Upper lobe of right lung (tissue), 1 donor: ENCODE data around the gene PWWP2B. TPM values are rescaled to one million over a fixed set of nuclear protein-coding genes. Genes with fewer than 3 reads are reported as not detected.
A peak's percentile ranks its signal among the peaks of the same experiment; 100 is the strongest.
"Not testable (repeated sequence)": the region's sequence is repeated elsewhere in the genome, so short reads cannot be mapped to it uniquely, and the experiment has no call there.

Experiments
- ATAC-seq: fragments of 200-7000 bp; cut with Tn5 transposase; one replicate; pipeline ENCODE4 v1.9.1; 2020; ENCODE audit warnings: mild to moderate bottlenecking, moderate library complexity
- DNase-seq: peaks from one replicate; pipeline ENCODE4 v3.0.0-alpha.2; 2020
- H3K27ac ChIP-seq: fragments of 200-600 bp; one replicate; pipeline ENCODE4 v1.8.0; 2022
- H3K27me3 ChIP-seq: fragments of 200-600 bp; one replicate; pipeline ENCODE4 v1.8.0; 2022; ENCODE audit warnings: mild to moderate bottlenecking
- H3K36me3 ChIP-seq: fragments of 200-600 bp; one replicate; pipeline ENCODE4 v1.8.0; 2022
- H3K4me1 ChIP-seq: fragments of 200-600 bp; one replicate; pipeline ENCODE4 v1.8.0; 2022
- H3K4me3 ChIP-seq: fragments of 200-600 bp; one replicate; pipeline ENCODE4 v1.8.0; 2022; ENCODE audit warnings: mild to moderate bottlenecking
- H3K9me3 ChIP-seq: fragments of 200-600 bp; one replicate; pipeline ENCODE4 v1.8.0; 2022
- CTCF ChIP-seq: fragments of 200-600 bp; IDR thresholded peaks from one replicate; pipeline ENCODE4 v1.8.0; 2022; ENCODE audit warnings: antibody characterized with exemption
- intact Hi-C: fragments of 100-400 bp; cut with DNase I; formaldehyde crosslinking; loops from one replicate; pipeline ENCODE4 v1.11.0; 2022
- total RNA-seq: library from RNA; stranded (reverse); fragmentation: NEBNext Ultra II Directional; extraction: Animal tissue kit (Norgen Biotek cat#: 25700); gene quantifications from one replicate; pipeline ENCODE4 v1.2.1, GENCODE V29; 2021
- donor health status: DM: no; HTN: yes; CAD: no; lungs with severe emphysema.

The PWWP2B gene
- total RNA-seq, 1 donor from 2014 or later, result 26.0 TPM

DNA sequence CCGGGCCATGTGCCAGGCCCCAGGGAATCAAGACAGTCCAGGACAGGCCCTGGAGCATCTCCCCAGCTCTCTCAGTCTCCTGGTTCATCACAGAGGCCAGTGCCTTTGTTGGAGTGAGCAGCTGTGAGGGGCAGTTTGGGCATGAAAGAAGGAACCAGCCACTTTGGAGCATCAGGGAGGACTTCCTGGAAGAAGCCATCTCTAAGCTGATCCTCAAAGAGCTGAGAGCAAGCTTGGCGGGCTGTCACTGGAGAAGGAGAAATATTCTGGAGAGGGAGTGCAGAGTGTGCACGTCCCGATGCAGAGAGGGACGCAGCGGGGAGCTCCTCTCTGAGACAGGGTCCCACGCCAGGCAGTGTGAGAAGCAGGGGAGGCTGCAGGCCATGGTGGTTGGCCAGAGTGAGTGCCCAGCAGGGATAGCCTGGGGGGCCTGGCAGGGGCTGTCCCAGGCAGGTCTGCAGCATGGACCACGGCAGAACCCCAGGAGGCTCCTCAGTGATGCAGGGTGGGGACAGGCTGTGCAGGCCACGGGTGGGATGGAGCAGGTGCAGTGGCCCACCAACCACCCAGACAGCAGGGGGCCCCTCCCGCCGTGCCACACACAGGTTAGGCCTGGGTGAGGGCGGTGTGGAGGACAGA is 34.7 kb downstream of the PWWP2B start:
- H3K4me3 ChIP-seq, result no peak overlapping the region
- H3K27ac ChIP-seq, result no peak overlapping the region
- intact Hi-C loops, result no loop called here
- ATAC-seq (no peak), DNase-seq (no peak)
- no peaks in the 10 kb centered on the region for H3K36me3 ChIP-seq
- no peaks in the 10 kb centered on the region for H3K9me3 ChIP-seq
- peaks cover 3% of the 10 kb centered on the region for H3K4me1 ChIP-seq
- TF ChIP-seq CTCF, result no peak
- no peaks in the 10 kb centered on the region for H3K27me3 ChIP-seq

- no peaks in the 10 kb centered on the region for H3K36me3 ChIP-seq
- DNase-seq (no peak), ATAC-seq (no peak)
- intact Hi-C loops, result no loop called here
- TF ChIP-seq CTCF, result no peak
- H3K4me1 ChIP-seq, result peaks cover 3% of the 10 kb centered on the region
- no peak overlapping the region for H3K27ac ChIP-seq
- no peaks in the 10 kb centered on the region for H3K9me3 ChIP-seq
- no peaks in the 10 kb centered on the region for H3K27me3 ChIP-seq
- H3K4me3 ChIP-seq, result no peak overlapping the region
These were observed 35.2 kb downstream of the PWWP2B start for GRCh38 chr10:132432176-132432540.

GRCh38 chr10:132433671-132434340 is 36.8 kb downstream of the PWWP2B start:
- no peak overlapping the region for H3K4me3 ChIP-seq
- ATAC-seq (no peak), DNase-seq (no peak)
- no peaks in the 10 kb centered on the region for H3K9me3 ChIP-seq
- H3K4me1 ChIP-seq, result peaks cover 3% of the 10 kb centered on the region
- no peaks in the 10 kb centered on the region for H3K36me3 ChIP-seq
- no peak overlapping the region for H3K27ac ChIP-seq
- no peak for TF ChIP-seq CTCF
- H3K27me3 ChIP-seq, result no peaks in the 10 kb centered on the region
- intact Hi-C loops, result no loop called here

DNA sequence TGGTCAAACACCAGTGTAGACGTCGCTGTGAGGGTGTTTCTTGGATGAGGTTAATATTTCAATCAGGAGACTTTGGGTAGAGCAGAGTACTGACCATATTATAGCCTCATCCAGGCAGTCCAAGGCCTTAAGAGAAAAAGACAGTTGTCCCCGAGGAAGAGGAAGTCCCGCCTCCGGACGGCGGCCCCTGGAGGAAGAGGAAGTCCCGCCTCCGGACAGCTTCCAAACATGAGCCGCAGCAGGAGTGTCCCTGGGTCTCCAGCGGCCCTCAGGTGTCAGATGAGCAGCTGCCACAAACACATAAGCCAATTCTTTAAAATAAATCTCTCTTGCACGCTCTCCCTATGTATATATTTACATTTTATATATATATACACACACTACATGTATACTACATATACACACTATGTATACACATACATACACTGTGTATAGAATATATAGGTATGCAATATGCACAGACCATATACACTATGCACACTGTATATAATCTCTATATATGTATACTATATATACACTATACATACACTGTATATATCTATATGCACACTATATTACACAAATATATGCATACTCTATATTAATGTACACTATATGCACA is 37.5 kb downstream of the PWWP2B start:
- H3K4me1 ChIP-seq, result peaks cover 3% of the 10 kb centered on the region
- no peak overlapping the region for H3K4me3 ChIP-seq
- DNase-seq, result peak; percentile 86
- H3K27me3 ChIP-seq, result no peaks in the 10 kb centered on the region
- intact Hi-C loops, result no loop called here
- TF ChIP-seq CTCF, result no peak
- no peak overlapping the region for H3K27ac ChIP-seq
- no peaks in the 10 kb centered on the region for H3K36me3 ChIP-seq
- peak; percentile 60 for ATAC-seq
- H3K9me3 ChIP-seq, result no peaks in the 10 kb centered on the region

- H3K4me1 ChIP-seq, H3K4me3 ChIP-seq, ATAC-seq, H3K27me3 ChIP-seq, H3K27ac ChIP-seq, H3K36me3 ChIP-seq, intact Hi-C loops, H3K9me3 ChIP-seq, DNase-seq: not testable (repeated sequence)
These were observed 38.3 kb downstream of the PWWP2B start for GRCh38 chr10:132435320-132435719.

DNA sequence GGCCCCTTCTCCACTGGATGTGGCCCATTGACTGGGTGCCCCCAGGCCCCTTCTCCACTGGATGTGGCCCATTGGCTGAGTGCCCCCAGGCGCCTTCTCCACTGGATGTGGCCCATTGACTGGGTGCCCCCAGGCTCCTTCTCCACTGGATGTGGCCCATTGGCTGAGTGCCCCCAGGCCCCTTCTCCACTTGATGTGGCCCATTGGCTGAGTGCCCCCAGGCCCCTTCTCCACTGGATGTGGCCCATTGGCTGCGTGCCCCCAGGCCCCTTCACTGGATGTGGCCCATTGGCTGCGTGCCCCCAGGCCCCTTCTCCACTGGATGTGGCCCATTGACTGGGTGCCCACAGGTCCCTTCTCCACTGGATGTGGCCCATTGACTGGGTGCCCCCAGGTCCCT is 39.1 kb downstream of the PWWP2B start:
- H3K4me1 ChIP-seq, H3K27me3 ChIP-seq, H3K4me3 ChIP-seq, H3K27ac ChIP-seq, H3K9me3 ChIP-seq, H3K36me3 ChIP-seq, DNase-seq, intact Hi-C loops, ATAC-seq: not testable (repeated sequence)
